ENCODE measurements around the gene SEBOX. TPM values are rescaled to one million over a fixed set of nuclear protein-coding genes. Genes with fewer than 3 reads are reported as not detected.
A peak's percentile ranks its signal among the peaks of the same experiment; 100 is the strongest.

Gene SEBOX
- total RNA-seq, 1 donor: not detected

- no peak overlapping the region for H3K4me3 ChIP-seq (ENCODE audit: low read depth, low read length)
- no peak for TF ChIP-seq CTCF (IDR thresholded peaks at IDR 0.05; ENCODE audit: insufficient read depth, low read length)
- no peak for DNase-seq (ENCODE audit: low read depth)
Observed at GRCh38 chr17:28326114-28326513, 38.9 kb downstream of the SEBOX start.

GRCh38 chr17:28325211-28325610 is 39.8 kb downstream of the SEBOX start:
- no peak overlapping the region for H3K4me3 ChIP-seq (ENCODE audit: low read depth, low read length)
- TF ChIP-seq CTCF (IDR thresholded peaks at IDR 0.05; ENCODE audit: insufficient read depth, low read length): no peak
- DNase-seq (ENCODE audit: low read depth): no peak

- no peak for TF ChIP-seq CTCF (IDR thresholded peaks at IDR 0.05; ENCODE audit: insufficient read depth, low read length)
- H3K4me3 ChIP-seq (ENCODE audit: low read depth, low read length): no peak overlapping the region
- DNase-seq (ENCODE audit: low read depth): no peak
Observed at GRCh38 chr17:28324781-28325180, 40.2 kb downstream of the SEBOX start.

- H3K4me3 ChIP-seq (ENCODE audit: low read depth, low read length): no peak overlapping the region
- DNase-seq (ENCODE audit: low read depth): no peak
- no peak for TF ChIP-seq CTCF (IDR thresholded peaks at IDR 0.05; ENCODE audit: insufficient read depth, low read length)
Observed at GRCh38 chr17:28324267-28324745, 40.7 kb downstream of the SEBOX start.

- H3K4me3 ChIP-seq (ENCODE audit: low read depth, low read length): peak overlapping the region; percentile 16
- no peak for TF ChIP-seq CTCF (IDR thresholded peaks at IDR 0.05; ENCODE audit: insufficient read depth, low read length)
- DNase-seq (ENCODE audit: low read depth): no peak
Observed at GRCh38 chr17:28320215-28321061, 44.6 kb downstream of the SEBOX start.

GRCh38 chr17:28319598-28319935 is 45.4 kb downstream of the SEBOX start:
- TF ChIP-seq CTCF (IDR thresholded peaks at IDR 0.05; ENCODE audit: insufficient read depth, low read length): no peak
- DNase-seq (ENCODE audit: low read depth): no peak
- peak overlapping the region; percentile 83 for H3K4me3 ChIP-seq (ENCODE audit: low read depth, low read length)
